HUES6 (cell line): ENCODE measurements around the gene APOB.

Experiments
- H3K27ac ChIP-seq: 2 replicates; pipeline ENCODE4 v1.7.0; 2013; ENCODE audit warnings: low read depth, mild to moderate bottlenecking, low read length, inconsistent platforms
- H3K27me3 ChIP-seq: 2 replicates; pipeline ENCODE4 v1.6.1; 2013; ENCODE audit warnings: low read length; ENCODE audit not compliant: control insufficient read depth, insufficient read depth
- H3K36me3 ChIP-seq: 2 replicates; pipeline ENCODE4 v1.6.1; 2013; ENCODE audit warnings: low read length; ENCODE audit not compliant: control insufficient read depth, insufficient read depth
- H3K4me1 ChIP-seq: 2 replicates; pipeline ENCODE4 v1.6.1; 2013; ENCODE audit warnings: low read length; ENCODE audit not compliant: control insufficient read depth, insufficient read depth
- H3K4me3 ChIP-seq: 2 replicates; pipeline ENCODE4 v1.5.1; 2013; ENCODE audit warnings: low read depth, low read length
- H3K9ac ChIP-seq: one replicate; pipeline ENCODE4 v1.6.1; 2013; ENCODE audit warnings: mild to moderate bottlenecking, low read length
- H3K9me3 ChIP-seq: 2 replicates; pipeline ENCODE4 v1.6.1; 2013; ENCODE audit warnings: low read depth, low read length; ENCODE audit not compliant: control insufficient read depth, insufficient read depth

APOB gene

GRCh38 chr2:21013043-21013816 is 30.6 kb downstream of the APOB start:
- H3K4me1 ChIP-seq: no peaks in the 10 kb centered on the region
- no peaks in the 10 kb centered on the region for H3K27me3 ChIP-seq
- no peaks in the 10 kb centered on the region for H3K9me3 ChIP-seq
- H3K9ac ChIP-seq: no peak overlapping the region
- no peaks in the 10 kb centered on the region for H3K36me3 ChIP-seq
- no peak overlapping the region for H3K4me3 ChIP-seq
- no peak overlapping the region for H3K27ac ChIP-seq

- Histone ChIP-seq H3K4me3 (no peak overlapping the region), H3K36me3 (no peaks in the 10 kb centered on the region), H3K27ac (no peak overlapping the region), H3K4me1 (no peaks in the 10 kb centered on the region), H3K9ac (no peak overlapping the region), H3K9me3 (no peaks in the 10 kb centered on the region), H3K27me3 (no peaks in the 10 kb centered on the region)
Observed at GRCh38 chr2:21012557-21012937, 31.3 kb downstream of the APOB start.

GRCh38 chr2:21011876-21012556 is 31.9 kb downstream of the APOB start:
- H3K27me3 ChIP-seq: no peaks in the 10 kb centered on the region
- no peaks in the 10 kb centered on the region for H3K9me3 ChIP-seq
- H3K4me3 ChIP-seq: no peak overlapping the region
- no peaks in the 10 kb centered on the region for H3K4me1 ChIP-seq
- no peak overlapping the region for H3K9ac ChIP-seq
- H3K36me3 ChIP-seq: no peaks in the 10 kb centered on the region
- H3K27ac ChIP-seq: no peak overlapping the region

GRCh38 chr2:21011453-21011852 is 32.4 kb downstream of the APOB start:
- Histone ChIP-seq H3K4me1 (no peaks in the 10 kb centered on the region), H3K27me3 (no peaks in the 10 kb centered on the region), H3K27ac (no peak overlapping the region), H3K36me3 (no peaks in the 10 kb centered on the region), H3K9ac (no peak overlapping the region), H3K9me3 (no peaks in the 10 kb centered on the region), H3K4me3 (no peak overlapping the region)

GRCh38 chr2:21010813-21011439 is 32.9 kb downstream of the APOB start:
- no peaks in the 10 kb centered on the region for H3K9me3 ChIP-seq
- no peaks in the 10 kb centered on the region for H3K36me3 ChIP-seq
- H3K27ac ChIP-seq: no peak overlapping the region
- H3K27me3 ChIP-seq: no peaks in the 10 kb centered on the region
- no peak overlapping the region for H3K9ac ChIP-seq
- H3K4me1 ChIP-seq: no peaks in the 10 kb centered on the region
- no peak overlapping the region for H3K4me3 ChIP-seq

GRCh38 chr2:21009662-21010225 is 34.1 kb downstream of the APOB start:
- no peaks in the 10 kb centered on the region for H3K9me3 ChIP-seq
- no peaks in the 10 kb centered on the region for H3K36me3 ChIP-seq
- no peaks in the 10 kb centered on the region for H3K27me3 ChIP-seq
- H3K27ac ChIP-seq: no peak overlapping the region
- no peak overlapping the region for H3K9ac ChIP-seq
- H3K4me1 ChIP-seq: no peaks in the 10 kb centered on the region
- no peak overlapping the region for H3K4me3 ChIP-seq

- H3K4me3 ChIP-seq: no peak overlapping the region
- no peaks in the 10 kb centered on the region for H3K4me1 ChIP-seq
- H3K9me3 ChIP-seq: no peaks in the 10 kb centered on the region
- H3K27me3 ChIP-seq: no peaks in the 10 kb centered on the region
- no peak overlapping the region for H3K9ac ChIP-seq
- H3K27ac ChIP-seq: no peak overlapping the region
- H3K36me3 ChIP-seq: no peaks in the 10 kb centered on the region
Observed at GRCh38 chr2:21008790-21009661, 34.8 kb downstream of the APOB start.

- Histone ChIP-seq H3K27me3 (no peaks in the 10 kb centered on the region), H3K4me1 (no peaks in the 10 kb centered on the region), H3K9me3 (no peaks in the 10 kb centered on the region), H3K4me3 (no peak overlapping the region), H3K27ac (no peak overlapping the region), H3K9ac (no peak overlapping the region), H3K36me3 (no peaks in the 10 kb centered on the region)
Observed at GRCh38 chr2:21008014-21008789, 35.7 kb downstream of the APOB start.

GRCh38 chr2:21007129-21008013 is 36.5 kb downstream of the APOB start:
- Histone ChIP-seq H3K9ac (no peak overlapping the region), H3K27ac (no peak overlapping the region), H3K36me3 (no peaks in the 10 kb centered on the region), H3K27me3 (no peaks in the 10 kb centered on the region; the same call in 1 of the 2 replicates), H3K4me3 (no peak overlapping the region), H3K9me3 (no peaks in the 10 kb centered on the region), H3K4me1 (no peaks in the 10 kb centered on the region)
